Right kidney (tissue), 1 donor: ENCODE data around the gene PAFAH1B2.
"Not testable (repeated sequence)": the region's sequence is repeated elsewhere in the genome, so short reads cannot be mapped to it uniquely, and the experiment has no call there.

Experiments
- DNase-seq: peaks from one replicate; pipeline ENCODE4 v3.0.0-alpha.2; 2016

Gene PAFAH1B2

GRCh38 chr11:117201658-117202305, 57.7 kb downstream of the PAFAH1B2 start:
- DNase-seq, result no peak

- no peak for DNase-seq
Observed at GRCh38 chr11:117202386-117203068, 58.4 kb downstream of the PAFAH1B2 start.

GRCh38 chr11:117203069-117203407, 59.0 kb downstream of the PAFAH1B2 start:
- no peak for DNase-seq

GRCh38 chr11:117204283-117205080, 60.4 kb downstream of the PAFAH1B2 start:
- no peak for DNase-seq

GRCh38 chr11:117205211-117205818, 61.2 kb downstream of the PAFAH1B2 start:
- DNase-seq, result no peak

- not testable (repeated sequence) for DNase-seq
Observed at GRCh38 chr11:117206111-117206510, 62.0 kb downstream of the PAFAH1B2 start.

- DNase-seq, result not testable (repeated sequence)
Observed at GRCh38 chr11:117206859-117207258, 62.8 kb downstream of the PAFAH1B2 start.

GRCh38 chr11:117207481-117207880, 63.4 kb downstream of the PAFAH1B2 start:
- not testable (repeated sequence) for DNase-seq

- DNase-seq, result not testable (repeated sequence)
Observed at GRCh38 chr11:117208710-117209109, 64.6 kb downstream of the PAFAH1B2 start.

GRCh38 chr11:117209351-117210125, 65.5 kb downstream of the PAFAH1B2 start:
- DNase-seq, result not testable (repeated sequence)

- DNase-seq, result no peak
Observed at GRCh38 chr11:117210620-117211019, 66.5 kb downstream of the PAFAH1B2 start.

- DNase-seq, result no peak
Observed at GRCh38 chr11:117212697-117213355, 68.7 kb downstream of the PAFAH1B2 start.

- no peak for DNase-seq
Observed at GRCh38 chr11:117214404-117215110, 70.5 kb downstream of the PAFAH1B2 start.

- DNase-seq, result no peak
Observed at GRCh38 chr11:117217141-117218084, 73.3 kb downstream of the PAFAH1B2 start.

GRCh38 chr11:117218133-117218915, 74.2 kb downstream of the PAFAH1B2 start:
- peak; percentile 36 for DNase-seq

GRCh38 chr11:117219001-117219400, 74.9 kb downstream of the PAFAH1B2 start:
- no peak for DNase-seq

GRCh38 chr11:117219455-117219854, 75.4 kb downstream of the PAFAH1B2 start:
- no peak for DNase-seq

GRCh38 chr11:117219995-117220394, 75.9 kb downstream of the PAFAH1B2 start:
- DNase-seq, result no peak

- no peak for DNase-seq
Observed at GRCh38 chr11:117220568-117220967, 76.5 kb downstream of the PAFAH1B2 start.
